ENCODE data around the gene ZKSCAN1. TPM values are rescaled to one million over a fixed set of nuclear protein-coding genes. Genes with fewer than 3 reads are reported as not detected.

Gene ZKSCAN1
- total RNA-seq, 1 experiment from 2014 or later: 61.2 TPM

GRCh38 chr7:100085515-100085914, 70.1 kb downstream of the ZKSCAN1 start:
- Histone ChIP-seq H4K20me1 (ENCODE audit: insufficient read depth) (no peaks in the 10 kb centered on the region), H3K4me2 (ENCODE audit: low read length) (no peak overlapping the region), H3K36me3 (ENCODE audit: control insufficient read depth in 1 of 2, insufficient read depth in 2 of 2, low read length in 2 of 2) (peaks cover 2% of the 10 kb centered on the region in 2 experiments; a peak in 1 of 4 replicates), H3K27ac (ENCODE audit: low read depth, low read length) (no peak overlapping the region), H3K4me3 (replicated peaks in 1 of 2; ENCODE audit: low read depth in 1 of 2, low read length in 2 of 2) (no peak overlapping the region), H3K9me3 (ENCODE audit: control insufficient read depth in 1 of 2, insufficient read depth in 1 of 2, low read depth in 1 of 2, low read length in 2 of 2) (no peaks in the 10 kb centered on the region), H3K4me1 (ENCODE audit: control insufficient read depth in 1 of 2, insufficient read depth in 2 of 2, low read length in 2 of 2) (peaks cover 11 to 49% of the 10 kb centered on the region in 2 experiments), H3K27me3 (ENCODE audit: insufficient read depth, low read length) (no peaks in the 10 kb centered on the region), H2AFZ (ENCODE audit: low read depth, low read length, poor library complexity, severe bottlenecking) (no peak overlapping the region), H3K9me2 (ENCODE audit: insufficient read depth) (no peaks in the 10 kb centered on the region), H3K9ac (ENCODE audit: low read length) (no peak overlapping the region), H3K79me2 (ENCODE audit: insufficient read depth, low read length) (peaks cover 25% of the 10 kb centered on the region)
- BruUV-seq (replicated peaks): no TSS peak
- no peak for DNase-seq (ENCODE audit: low read depth, low spot score)
- POLR2A ChIA-PET: no interaction called here
- CTCF ChIA-PET: no interaction called here
- intact Hi-C loops (cut with micrococcal nuclease): no loop called here
- TF ChIP-seq ZNF274 (IDR thresholded peaks at IDR 0.05; ENCODE audit: low read depth, low read length): no peak
- no peak for TF ChIP-seq ZFX (IDR thresholded peaks at IDR 0.05)
- TF ChIP-seq MAX (IDR thresholded peaks at IDR 0.05): no peak
- no peak for TF ChIP-seq REST (IDR thresholded peaks at IDR 0.05; ENCODE audit: low read depth)
- TF ChIP-seq EZH2phosphoT487 (IDR thresholded peaks at IDR 0.05; ENCODE audit: borderline replicate concordance): no peak
- RAD21 ChIA-PET (ENCODE audit: low non-redundant PET in 1 of 2, low total read pairs in 2 of 2, uncharacterized antibody in 2 of 2, unreplicated experiment in 2 of 2): no interaction called here
- ATAC-seq: no peak
